B cell (primary cell): ENCODE results near the gene ELAPOR1. TPM values are rescaled to one million over a fixed set of nuclear protein-coding genes. Genes with fewer than 3 reads are reported as not detected.

Experiments
- ATAC-seq: fragments of 200-7000 bp; cut with Tn5 transposase; one replicate; pipeline ENCODE4 v1.10.0; 2021; ENCODE audit warnings: low read depth, mild to moderate bottlenecking, moderate number of reproducible peaks, moderate library complexity
- CTCF ChIA-PET: fragments of 350-600 bp; sonication (Branson Sonifier 250); formaldehyde crosslinking; loops from one replicate; lab custom pipeline; 2021; ENCODE audit warnings: antibody characterized with exemption, inconsistent platforms; lab: Charles Lee
- POLR2A ChIA-PET: fragments of 350-600 bp; sonication (Branson Sonifier 250); formaldehyde crosslinking; loops from one replicate; lab custom pipeline; 2021; ENCODE audit warnings: antibody characterized with exemption; lab: Charles Lee
- DNase-seq: peaks from one replicate; pipeline ENCODE4 v3.0.0; 2013
- H2AFZ ChIP-seq: 2 replicates; pipeline ENCODE4 v1.6.1; 2012; ENCODE audit warnings: mild to moderate bottlenecking, low read depth, low read length; ENCODE audit not compliant: insufficient read depth, poor library complexity, severe bottlenecking
- H3K27ac ChIP-seq, 2 donors: 1 replicate in 1 of 2; 2 replicates in 1 of 2; pipeline ENCODE4 v1.5.1; 2012 to 2013; ENCODE audit warnings: low read length in 2 of 2, mild to moderate bottlenecking in 2 of 2, moderate library complexity in 1 of 2
- H3K27me3 ChIP-seq, 4 experiments: fragments of 200-600 bp in 1 of 4; sonication (generic) in 1 of 4; replicated peaks in 1 of 4; 1 replicate in 2 of 4; 2 replicates in 2 of 4; pipeline versions ENCODE4 v1.6.1 to v1.7.0; 2013 to 2016; ENCODE audit warnings: low read length in 3 of 4, mild to moderate bottlenecking in 2 of 4, mixed read lengths in 1 of 4, moderate library complexity in 1 of 4; ENCODE audit not compliant: insufficient read depth in 4 of 4, control insufficient read depth in 3 of 4; ENCODE audit errors: control extremely low read depth in 1 of 4
- H3K36me3 ChIP-seq, 2 experiments: replicated peaks in 1 of 2; 1 replicate in 1 of 2; 2 replicates in 1 of 2; pipeline versions ENCODE4 v1.6.1 to v1.7.1; 2013; ENCODE audit warnings: low read length in 1 of 2; ENCODE audit not compliant: insufficient read depth in 2 of 2, control insufficient read depth in 1 of 2; ENCODE audit errors: control extremely low read depth in 1 of 2, extremely low read depth in 1 of 2
- H3K4me1 ChIP-seq, 2 donors: fragments of 200-600 bp in 1 of 2; sonication (generic) in 1 of 2; 1 replicate in 1 of 2; 2 replicates in 1 of 2; pipeline versions ENCODE4 v1.5.1 to v1.6.1; 2013 to 2017; ENCODE audit warnings: low read length in 2 of 2; ENCODE audit not compliant: control insufficient read depth in 2 of 2, insufficient read depth in 2 of 2
- H3K4me2 ChIP-seq: replicated peaks from 2 replicates; pipeline ENCODE3; 2012; ENCODE audit warnings: mild to moderate bottlenecking, low read depth, low read length; ENCODE audit not compliant: poor library complexity, severe bottlenecking
- H3K4me3 ChIP-seq, 5 experiments: fragments of 200-600 bp in 1 of 5; sonication (generic) in 1 of 5; 1 replicate in 3 of 5; 2 replicates in 2 of 5; pipeline versions ENCODE4 v1.5.1 to v1.7.0; 2011 to 2016; ENCODE audit warnings: low read length in 4 of 5, mild to moderate bottlenecking in 4 of 5, low read depth in 2 of 5, control low read depth in 1 of 5, moderate library complexity in 1 of 5; ENCODE audit not compliant: insufficient read depth in 1 of 5; ENCODE audit errors: control extremely low read depth in 1 of 5, extremely low read depth in 1 of 5
- H3K79me2 ChIP-seq: fragments of 200-600 bp; sonication (generic); one replicate; pipeline ENCODE4 v1.6.0; 2016; ENCODE audit warnings: low read length; ENCODE audit not compliant: control insufficient read depth, insufficient read depth
- H3K9ac ChIP-seq: fragments of 200-600 bp; sonication (generic); 2 replicates; pipeline ENCODE4 v1.6.1; 2017; ENCODE audit warnings: mild to moderate bottlenecking, low read length, moderate library complexity
- H3K9me3 ChIP-seq, 3 donors: one replicate each; pipeline versions ENCODE4 v1.6.1 to v1.7.1; 2013; ENCODE audit warnings: low read length in 2 of 3; ENCODE audit not compliant: control insufficient read depth in 2 of 3, insufficient read depth in 1 of 3; ENCODE audit errors: control extremely low read depth in 1 of 3
- H4K20me1 ChIP-seq: 2 replicates; pipeline ENCODE4 v1.6.0; 2012; ENCODE audit warnings: mild to moderate bottlenecking, low read length; ENCODE audit not compliant: insufficient read depth, control insufficient read depth, poor library complexity, severe bottlenecking
- H3K27ac Mint-ChIP-seq: one replicate; pipeline ENCODE4 v1.8.0; 2021; ENCODE audit warnings: mixed read lengths
- H3K27me3 Mint-ChIP-seq: one replicate; pipeline ENCODE4 v1.8.0; 2021; ENCODE audit warnings: mixed read lengths
- H3K4me1 Mint-ChIP-seq: one replicate; pipeline ENCODE4 v1.8.0; 2021; ENCODE audit warnings: mixed read lengths
- H3K4me3 Mint-ChIP-seq: one replicate; pipeline ENCODE4 v1.8.0; 2021; ENCODE audit warnings: mixed read lengths
- H3K9me3 Mint-ChIP-seq: one replicate; pipeline ENCODE4 v1.8.0; 2022; ENCODE audit warnings: mixed read lengths; ENCODE audit not compliant: insufficient read depth
- EZH2 ChIP-seq: IDR thresholded peaks from 2 replicates; pipeline ENCODE4 v1.6.1; 2012; ENCODE audit warnings: borderline replicate concordance, low read depth, mild to moderate bottlenecking, moderate library complexity, low read length; ENCODE audit not compliant: insufficient read depth, poor library complexity, severe bottlenecking
- WGBS: methylation state at CpG from one replicate; pipeline ENCODE4 v1.1.5; 2013; ENCODE audit warnings: missing lambda C conversion rate; ENCODE audit not compliant: insufficient coverage; 5-methylcytosine and 5-hydroxymethylcytosine counted together
- intact Hi-C: fragments of 100-400 bp; cut with micrococcal nuclease; formaldehyde crosslinking; loops from one replicate; pipeline ENCODE4 v1.10.0; 2022
- polyA plus RNA-seq: library from polyadenylated mRNA; depleted of rRNA; stranded (reverse); fragments of >200 nt; gene quantifications from 2 replicates; pipeline ENCODE4 v1.2.3, GENCODE V29; 2012
- total RNA-seq, 2 donors: library from RNA; stranded (reverse); fragments of 120-200 nt in 1 of 2; gene quantifications; 1 replicate in 1 of 2; 2 replicates in 1 of 2; pipeline versions ENCODE4 v1.2.3 to v1.2.4, GENCODE V29; 2013 to 2022
- TF ChIP-seq, protein P1 (sequence below): fragments of 200-600 bp; IDR thresholded peaks from one replicate; pipeline ENCODE4 v1.8.0; 2022; ENCODE audit warnings: antibody characterized with exemption, mild to moderate bottlenecking

The ELAPOR1 gene
- total and polyA plus RNA-seq, 2 donors (not counting 1 experiment from before 2014, with no cell fraction given), result 2.2 to 2.3 TPM

- no peaks in the 10 kb centered on the region for H3K27me3 Mint-ChIP-seq
- H3K9me3 Mint-ChIP-seq, result no peaks in the 10 kb centered on the region
- Histone ChIP-seq H3K27me3 (no peaks in the 10 kb centered on the region), H2AFZ (no peak overlapping the region), H3K4me1 (peaks cover 6 to 14% of the 10 kb centered on the region in 2 donors), H3K4me2 (no peak overlapping the region), H3K9me3 (no peaks in the 10 kb centered on the region), H3K4me3 (no peak overlapping the region), H4K20me1 (no peaks in the 10 kb centered on the region), H3K27ac (no peak overlapping the region), H3K36me3 (no peaks in the 10 kb centered on the region), H3K79me2 (peaks cover 37% of the 10 kb centered on the region), H3K9ac (no peak overlapping the region)
- H3K4me3 Mint-ChIP-seq, result no peak overlapping the region
- TF ChIP-seq, protein P1, sequence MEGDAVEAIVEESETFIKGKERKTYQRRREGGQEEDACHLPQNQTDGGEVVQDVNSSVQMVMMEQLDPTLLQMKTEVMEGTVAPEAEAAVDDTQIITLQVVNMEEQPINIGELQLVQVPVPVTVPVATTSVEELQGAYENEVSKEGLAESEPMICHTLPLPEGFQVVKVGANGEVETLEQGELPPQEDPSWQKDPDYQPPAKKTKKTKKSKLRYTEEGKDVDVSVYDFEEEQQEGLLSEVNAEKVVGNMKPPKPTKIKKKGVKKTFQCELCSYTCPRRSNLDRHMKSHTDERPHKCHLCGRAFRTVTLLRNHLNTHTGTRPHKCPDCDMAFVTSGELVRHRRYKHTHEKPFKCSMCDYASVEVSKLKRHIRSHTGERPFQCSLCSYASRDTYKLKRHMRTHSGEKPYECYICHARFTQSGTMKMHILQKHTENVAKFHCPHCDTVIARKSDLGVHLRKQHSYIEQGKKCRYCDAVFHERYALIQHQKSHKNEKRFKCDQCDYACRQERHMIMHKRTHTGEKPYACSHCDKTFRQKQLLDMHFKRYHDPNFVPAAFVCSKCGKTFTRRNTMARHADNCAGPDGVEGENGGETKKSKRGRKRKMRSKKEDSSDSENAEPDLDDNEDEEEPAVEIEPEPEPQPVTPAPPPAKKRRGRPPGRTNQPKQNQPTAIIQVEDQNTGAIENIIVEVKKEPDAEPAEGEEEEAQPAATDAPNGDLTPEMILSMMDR, result no peak
- no peak for TF ChIP-seq EZH2
- 97% methylated on average over 18 of the region's 20 CpGs for WGBS
- no peak overlapping the region for H3K27ac Mint-ChIP-seq
- intact Hi-C loops, result no loop called here
- H3K4me1 Mint-ChIP-seq, result peaks cover 8% of the 10 kb centered on the region
- CTCF ChIA-PET, result interaction anchor here (0.6 kb wide), 1 partner anchor 64 kb away, joined by 6 read pairs; no protein-coding TSS in a partner anchor
- DNase-seq (no peak), ATAC-seq (no peak)
- POLR2A ChIA-PET, result no interaction called here
Observed at GRCh38 chr1:109104364-109105151, 9.4 kb upstream of the ELAPOR1 start.

DNA sequence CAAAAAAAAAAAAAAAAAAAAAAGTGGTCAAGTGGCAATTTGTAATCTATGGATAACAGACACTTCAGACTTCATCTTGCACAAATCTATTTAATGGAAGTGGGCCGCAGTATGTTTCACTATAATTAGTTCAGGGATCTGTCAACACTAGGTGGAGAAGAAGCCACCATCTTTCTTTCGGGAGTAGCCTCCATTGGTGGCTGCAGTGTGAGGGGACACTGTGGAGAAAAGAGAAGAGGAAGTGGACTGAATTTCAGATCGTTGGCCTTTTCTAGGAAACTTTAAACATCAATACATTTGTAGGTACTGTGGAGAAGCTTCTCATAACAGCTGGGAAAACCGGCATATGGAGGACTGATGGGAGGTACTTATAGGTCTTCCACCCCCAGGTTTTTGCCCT, 8.0 kb upstream of the ELAPOR1 start:
- peaks cover 3% of the 10 kb centered on the region for H3K4me1 Mint-ChIP-seq

More for the DNA sequence above, 8.0 kb upstream of the ELAPOR1 start:
- no peak for ATAC-seq
- no peaks in the 10 kb centered on the region for H3K27me3 Mint-ChIP-seq
- intact Hi-C loops, result no loop called here
- Histone ChIP-seq H3K4me3 (no peak overlapping the region), H3K27ac (no peak overlapping the region), H3K36me3 (no peaks in the 10 kb centered on the region), H3K9ac (no peak overlapping the region), H2AFZ (no peak overlapping the region), H3K4me1 (peaks cover 4 to 9% of the 10 kb centered on the region in 2 donors), H4K20me1 (no peaks in the 10 kb centered on the region), H3K79me2 (peaks cover 34% of the 10 kb centered on the region), H3K9me3 (no peaks in the 10 kb centered on the region), H3K4me2 (no peak overlapping the region), H3K27me3 (no peaks in the 10 kb centered on the region)
- ChIA-PET CTCF (no interaction called here), POLR2A (no interaction called here)
- WGBS, result no CpG with 5 or more reads among the region's 4 CpGs
- DNase-seq, result no peak
- no peak overlapping the region for H3K4me3 Mint-ChIP-seq
- no peaks in the 10 kb centered on the region for H3K9me3 Mint-ChIP-seq
- H3K27ac Mint-ChIP-seq, result no peak overlapping the region
- TF ChIP-seq EZH2, result no peak
- TF ChIP-seq, protein P1, result no peak
